Vagina (tissue), 2 donors: ENCODE measurements around the gene GPR55. TPM values are rescaled to one million over a fixed set of nuclear protein-coding genes. Genes with fewer than 3 reads are reported as not detected.

Experiments used
- DNase-seq, 2 donors: peaks; one replicate each; pipeline ENCODE4 v3.0.0-alpha.2; 2017; ENCODE audit errors: extremely low spot score in 2 of 2
- H3K27ac ChIP-seq: fragments of 200-600 bp; sonication (generic); one replicate; pipeline ENCODE4 v1.5.1; 2019
- H3K27me3 ChIP-seq: fragments of 200-600 bp; sonication (generic); one replicate; pipeline ENCODE4 v1.5.1; 2019
- H3K36me3 ChIP-seq, 2 donors: fragments of 200-600 bp; sonication (generic); one replicate each; pipeline ENCODE4 v1.5.1; 2017 to 2019
- H3K4me1 ChIP-seq: fragments of 200-600 bp; sonication (generic); one replicate; pipeline ENCODE4 v1.5.1; 2019
- H3K4me3 ChIP-seq, 2 donors: fragments of 200-600 bp; sonication (generic); 1 replicate in 1 of 2; 2 replicates in 1 of 2; pipeline ENCODE4 v1.5.1; 2016 to 2019
- H3K9me3 ChIP-seq: fragments of 200-600 bp; sonication (generic); one replicate; pipeline ENCODE4 v1.5.1; 2019
- POLR2A ChIP-seq, 2 donors: fragments of 450-650 bp; IDR thresholded peaks; one replicate each; pipeline ENCODE4 v1.6.1; 2017; ENCODE audit warnings: antibody characterized with exemption in 2 of 2, mild to moderate bottlenecking in 2 of 2, moderate library complexity in 2 of 2
- POLR2AphosphoS5 ChIP-seq, 2 donors: sonication (generic); formaldehyde crosslinking; IDR thresholded peaks; one replicate each; pipeline ENCODE4 v1.9.0; 2017; ENCODE audit warnings: antibody characterized with exemption in 2 of 2, mild to moderate bottlenecking in 2 of 2, low read depth in 1 of 2; ENCODE audit not compliant: insufficient read depth in 1 of 2
- intact Hi-C: fragments of 100-400 bp; cut with DNase I; formaldehyde crosslinking; loops from one replicate; pipeline ENCODE4 v1.15.1; 2023
- total RNA-seq: library from RNA; depleted of rRNA; stranded (reverse); fragments of >200 nt; gene quantifications from one replicate; pipeline ENCODE4 v1.2.3, GENCODE V29; 2016
- TF ChIP-seq, protein P1 (sequence below), 3 experiments: fragments of 450-650 bp in 2 of 3; fragments of 200-600 bp in 1 of 3; sonication (generic) in 1 of 3; IDR thresholded peaks; one replicate each; pipeline ENCODE4 v1.5.1; 2017 to 2019; ENCODE audit warnings: antibody characterized with exemption in 3 of 3, mild to moderate bottlenecking in 2 of 3, moderate library complexity in 2 of 3

The GPR55 gene
- total RNA-seq, 1 donor from 2014 or later, result 2.7 TPM

DNA sequence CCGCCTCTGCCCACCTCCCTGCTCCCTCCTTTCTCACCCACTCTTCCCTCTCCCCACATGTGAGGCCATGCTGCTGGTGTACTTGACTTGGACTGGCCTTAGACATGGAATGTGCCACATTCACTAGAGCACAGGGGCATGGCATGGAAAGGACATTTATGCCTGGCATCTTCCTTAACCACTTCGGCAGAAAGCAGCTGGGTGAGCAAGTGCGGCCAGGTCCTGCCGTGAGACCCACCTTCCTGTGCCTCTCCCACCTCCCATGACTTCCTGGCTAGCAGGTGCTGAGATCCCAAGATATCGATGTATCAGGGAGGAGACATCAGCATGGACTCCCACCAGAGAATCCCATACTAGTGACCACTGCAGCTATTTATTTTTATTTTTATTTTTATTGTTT lies 13.0 kb downstream of the GPR55 start:
- Histone ChIP-seq H3K9me3 (no peaks in the 10 kb centered on the region), H3K27me3 (no peaks in the 10 kb centered on the region), H3K4me1 (peaks cover 8% of the 10 kb centered on the region), H3K27ac (no peak overlapping the region), H3K36me3 (no peaks in the 10 kb centered on the region), H3K4me3 (no peak overlapping the region)
- DNase-seq, result no peak
- TF ChIP-seq, protein P1, sequence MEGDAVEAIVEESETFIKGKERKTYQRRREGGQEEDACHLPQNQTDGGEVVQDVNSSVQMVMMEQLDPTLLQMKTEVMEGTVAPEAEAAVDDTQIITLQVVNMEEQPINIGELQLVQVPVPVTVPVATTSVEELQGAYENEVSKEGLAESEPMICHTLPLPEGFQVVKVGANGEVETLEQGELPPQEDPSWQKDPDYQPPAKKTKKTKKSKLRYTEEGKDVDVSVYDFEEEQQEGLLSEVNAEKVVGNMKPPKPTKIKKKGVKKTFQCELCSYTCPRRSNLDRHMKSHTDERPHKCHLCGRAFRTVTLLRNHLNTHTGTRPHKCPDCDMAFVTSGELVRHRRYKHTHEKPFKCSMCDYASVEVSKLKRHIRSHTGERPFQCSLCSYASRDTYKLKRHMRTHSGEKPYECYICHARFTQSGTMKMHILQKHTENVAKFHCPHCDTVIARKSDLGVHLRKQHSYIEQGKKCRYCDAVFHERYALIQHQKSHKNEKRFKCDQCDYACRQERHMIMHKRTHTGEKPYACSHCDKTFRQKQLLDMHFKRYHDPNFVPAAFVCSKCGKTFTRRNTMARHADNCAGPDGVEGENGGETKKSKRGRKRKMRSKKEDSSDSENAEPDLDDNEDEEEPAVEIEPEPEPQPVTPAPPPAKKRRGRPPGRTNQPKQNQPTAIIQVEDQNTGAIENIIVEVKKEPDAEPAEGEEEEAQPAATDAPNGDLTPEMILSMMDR (IDR thresholded peaks at IDR 0.05), result no peak
- TF ChIP-seq POLR2A (IDR thresholded peaks at IDR 0.05), result no peak
- TF ChIP-seq POLR2AphosphoS5 (IDR thresholded peaks at IDR 0.05; ENCODE audit: insufficient read depth in 1 of 2, low read depth in 1 of 2), result no peak
- intact Hi-C loops, result no loop called here

DNA sequence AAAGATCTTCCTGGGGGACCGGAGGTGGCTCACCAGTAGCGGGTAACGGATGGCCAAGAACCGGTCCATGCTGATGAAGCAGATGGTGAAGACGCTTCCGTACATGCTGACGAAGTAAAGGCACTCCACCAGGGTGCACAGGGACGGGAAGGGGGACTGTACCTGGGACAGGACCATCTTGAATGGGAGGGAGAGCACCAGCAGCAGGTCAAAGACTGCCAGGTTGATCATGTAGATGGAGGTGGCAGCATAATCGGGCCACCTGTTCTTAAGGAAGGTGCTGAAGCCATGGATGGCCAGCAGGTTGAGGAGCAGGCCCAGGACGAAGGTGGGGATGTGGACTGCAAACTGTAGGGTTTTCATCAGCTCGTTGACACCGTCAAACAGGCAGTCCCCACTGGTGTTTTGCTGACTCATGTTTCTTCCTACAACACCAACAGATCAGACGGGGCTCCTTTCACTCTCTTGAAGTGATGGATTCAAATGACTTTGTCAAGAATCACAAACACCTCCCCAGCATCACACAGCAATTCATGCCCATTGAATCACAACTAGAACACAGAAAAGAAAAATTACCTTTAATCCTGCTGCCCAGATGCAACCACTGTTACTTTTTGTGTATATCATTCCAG lies 14.4 kb downstream of the GPR55 start:
- Histone ChIP-seq H3K4me1 (peaks cover 8% of the 10 kb centered on the region), H3K27ac (no peak overlapping the region), H3K4me3 (no peak overlapping the region), H3K27me3 (no peaks in the 10 kb centered on the region), H3K36me3 (no peaks in the 10 kb centered on the region), H3K9me3 (no peaks in the 10 kb centered on the region)
- intact Hi-C loops, result no loop called here
- TF ChIP-seq, protein P1 (IDR thresholded peaks at IDR 0.05), result no peak
- TF ChIP-seq POLR2AphosphoS5 (IDR thresholded peaks at IDR 0.05; ENCODE audit: insufficient read depth in 1 of 2, low read depth in 1 of 2), result no peak
- no peak for TF ChIP-seq POLR2A (IDR thresholded peaks at IDR 0.05)
- DNase-seq, result no peak

DNA sequence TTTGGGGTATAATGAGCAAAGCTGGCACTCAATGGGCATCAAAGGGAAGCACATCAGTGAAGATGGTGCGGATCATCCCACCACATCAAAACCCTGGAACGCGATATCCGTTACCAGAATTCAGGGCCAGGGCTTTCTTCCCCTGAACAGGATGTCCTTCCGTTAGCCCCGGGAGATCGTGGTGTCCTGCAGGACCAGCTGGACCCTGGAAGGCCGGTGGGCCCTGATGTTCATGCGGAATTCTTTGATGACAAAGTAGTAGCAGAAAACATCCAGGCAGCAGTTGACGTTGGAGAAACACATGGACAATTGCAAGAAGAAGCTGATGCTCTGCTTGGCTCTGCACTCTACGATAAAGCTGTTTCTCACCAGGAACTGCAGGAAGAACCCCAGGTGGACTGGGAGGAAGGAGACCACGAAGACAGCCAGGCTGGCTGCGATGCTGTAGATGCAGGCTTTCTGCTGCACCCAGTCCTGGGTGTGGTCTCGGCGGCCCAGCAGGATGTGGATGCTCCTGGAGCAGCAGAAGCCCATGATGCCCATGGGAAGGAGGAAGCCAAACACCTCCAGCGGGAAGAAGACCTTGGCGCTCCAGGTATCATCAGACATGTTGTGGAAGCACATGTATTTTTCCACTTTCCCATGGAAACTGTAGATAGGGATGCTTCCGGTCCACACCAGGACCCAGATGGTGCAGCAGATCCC lies 15.0 kb downstream of the GPR55 start:
- Histone ChIP-seq H3K36me3 (no peaks in the 10 kb centered on the region), H3K4me3 (no peak overlapping the region), H3K27ac (no peak overlapping the region), H3K27me3 (no peaks in the 10 kb centered on the region), H3K9me3 (no peaks in the 10 kb centered on the region), H3K4me1 (peaks cover 8% of the 10 kb centered on the region)
- intact Hi-C loops, result no loop called here
- TF ChIP-seq POLR2A (IDR thresholded peaks at IDR 0.05), result no peak
- TF ChIP-seq POLR2AphosphoS5 (IDR thresholded peaks at IDR 0.05; ENCODE audit: insufficient read depth in 1 of 2, low read depth in 1 of 2), result no peak
- TF ChIP-seq, protein P1 (IDR thresholded peaks at IDR 0.05), result no peak
- no peak for DNase-seq

DNA sequence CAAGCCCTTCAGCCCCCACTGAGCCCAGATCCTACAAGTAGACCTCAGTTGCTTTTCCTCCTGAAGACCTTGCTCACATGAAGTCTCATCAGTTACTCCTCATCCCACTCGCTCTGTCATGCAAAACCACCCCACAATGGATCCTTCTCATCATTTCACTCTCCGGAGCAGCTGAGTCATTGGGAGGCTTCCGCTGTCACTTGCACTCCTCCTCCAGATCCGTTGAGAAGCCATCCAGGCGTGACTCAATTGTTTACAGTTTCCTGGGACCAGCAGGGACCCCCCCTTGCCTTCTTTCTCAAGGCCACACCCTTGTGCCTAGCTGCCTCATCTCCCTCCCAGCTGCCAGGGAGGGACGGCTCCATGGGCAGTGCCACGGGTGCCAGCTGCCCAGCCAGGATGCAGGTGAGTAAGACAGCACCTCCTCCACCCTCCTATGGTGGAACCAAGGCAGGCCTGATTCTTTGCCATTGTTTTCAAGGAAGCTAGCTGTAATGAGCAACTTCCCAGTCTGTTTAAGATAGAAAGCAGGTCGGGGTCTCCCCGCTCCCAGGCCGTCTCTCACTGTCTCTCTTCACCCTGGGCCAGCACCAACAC lies 16.3 kb downstream of the GPR55 start:
- Histone ChIP-seq H3K4me3 (no peak overlapping the region), H3K9me3 (no peaks in the 10 kb centered on the region), H3K27me3 (no peaks in the 10 kb centered on the region), H3K27ac (no peak overlapping the region), H3K36me3 (no peaks in the 10 kb centered on the region), H3K4me1 (peaks cover 8% of the 10 kb centered on the region)
- TF ChIP-seq, protein P1 (IDR thresholded peaks at IDR 0.05), result no peak
- TF ChIP-seq POLR2A (IDR thresholded peaks at IDR 0.05) (no peak), POLR2AphosphoS5 (IDR thresholded peaks at IDR 0.05; ENCODE audit: insufficient read depth in 1 of 2, low read depth in 1 of 2) (no peak)
- intact Hi-C loops, result no loop called here
- DNase-seq, result no peak
